OCI-LY1 (cell line): ENCODE measurements around the gene VKORC1.

Experiments used
- H2AFZ ChIP-seq: fragments of 200-600 bp; sonication (generic), shearing (Covaris generic); 2 replicates; pipeline ENCODE4 v1.6.0; 2014; ENCODE audit warnings: antibody characterized with exemption, mild to moderate bottlenecking, low read length
- H3F3A ChIP-seq: fragments of 200-600 bp; sonication (generic), shearing (Covaris generic); 2 replicates; pipeline ENCODE4 v1.6.0; 2014; ENCODE audit warnings: mild to moderate bottlenecking, antibody characterized with exemption, low read length, moderate library complexity; ENCODE audit not compliant: insufficient read depth
- H3K27ac ChIP-seq: fragments of 200-600 bp; sonication (generic); 2 replicates; pipeline ENCODE4 v1.5.1; 2014; ENCODE audit warnings: low read length, mixed run types, mild to moderate bottlenecking, low read depth; ENCODE audit not compliant: poor library complexity, severe bottlenecking
- H3K27me3 ChIP-seq: fragments of 200-600 bp; sonication (generic); 2 replicates; pipeline ENCODE4 v1.6.0; 2014; ENCODE audit warnings: antibody characterized with exemption, mild to moderate bottlenecking, low read length, moderate library complexity; ENCODE audit not compliant: insufficient read depth
- H3K36me3 ChIP-seq: fragments of 200-600 bp; sonication (generic); 2 replicates; pipeline ENCODE4 v1.6.1; 2014; ENCODE audit warnings: mild to moderate bottlenecking, antibody characterized with exemption, low read length, moderate library complexity, mixed read lengths; ENCODE audit not compliant: insufficient read depth
- H3K4me1 ChIP-seq: fragments of 200-600 bp; sonication (generic); 2 replicates; pipeline ENCODE4 v1.5.1; 2014; ENCODE audit warnings: mild to moderate bottlenecking, low read length, moderate library complexity; ENCODE audit not compliant: insufficient read depth, severe bottlenecking
- H3K4me2 ChIP-seq: fragments of 200-600 bp; sonication (generic), shearing (Covaris generic); 2 replicates; pipeline ENCODE4 v1.6.1; 2014; ENCODE audit warnings: low read length
- H3K4me3 ChIP-seq: fragments of 200-600 bp; sonication (generic); 2 replicates; pipeline ENCODE4 v1.5.1; 2014; ENCODE audit warnings: low read length, low read depth, mild to moderate bottlenecking, mixed read lengths; ENCODE audit not compliant: poor library complexity, severe bottlenecking
- H3K79me2 ChIP-seq: fragments of 200-600 bp; shearing (Covaris generic); 2 replicates; pipeline ENCODE4 v1.6.1; 2016; ENCODE audit warnings: mixed run types, low read length, mixed read lengths; ENCODE audit not compliant: insufficient read depth
- H3K9ac ChIP-seq: fragments of 200-600 bp; sonication (generic), shearing (Covaris generic); 2 replicates; pipeline ENCODE4 v1.6.1; 2014; ENCODE audit warnings: mild to moderate bottlenecking, low read length, mixed read lengths
- H3K9me2 ChIP-seq: fragments of 200-600 bp; sonication (generic), shearing (Covaris generic); 2 replicates; pipeline ENCODE4 v1.6.1; 2014; ENCODE audit warnings: low read depth, mild to moderate bottlenecking, low read length, mixed read lengths
- H3K9me3 ChIP-seq: fragments of 200-600 bp; shearing (Covaris generic); 2 replicates; pipeline ENCODE4 v1.6.1; 2014; ENCODE audit warnings: low read length, mixed read lengths
- H4K20me1 ChIP-seq: fragments of 200-600 bp; sonication (generic), shearing (Covaris generic); 2 replicates; pipeline ENCODE4 v1.6.0; 2016; ENCODE audit warnings: mild to moderate bottlenecking, low read length; ENCODE audit not compliant: insufficient read depth
- CTCF ChIP-seq: fragments of 200-600 bp; sonication (generic), shearing (Covaris generic); IDR thresholded peaks from 2 replicates; pipeline ENCODE4 v1.5.1; 2017; ENCODE audit warnings: mild to moderate bottlenecking, antibody characterized with exemption, low read length, moderate library complexity, mixed read lengths
- EZH2 ChIP-seq: fragments of 200-600 bp; sonication (generic), shearing (Covaris generic); IDR thresholded peaks from 2 replicates; pipeline ENCODE4 v1.8.0; 2017; ENCODE audit warnings: borderline replicate concordance, mixed run types, mild to moderate bottlenecking, antibody characterized with exemption, low read length, moderate library complexity, mixed read lengths

The VKORC1 gene

GRCh38 chr16:31083081-31083480 is 11.5 kb downstream of the VKORC1 start:
- Histone ChIP-seq H3K9me2 (no peaks in the 10 kb centered on the region), H3K27ac (no peak overlapping the region), H3K4me3 (no peak overlapping the region), H3K9me3 (no peaks in the 10 kb centered on the region), H3K36me3 (peaks cover 52% of the 10 kb centered on the region), H3F3A (no peaks in the 10 kb centered on the region), H3K4me2 (no peak overlapping the region), H2AFZ (no peak overlapping the region), H3K27me3 (no peaks in the 10 kb centered on the region), H3K9ac (no peak overlapping the region), H3K4me1 (no peaks in the 10 kb centered on the region), H3K79me2 (no peaks in the 10 kb centered on the region), H4K20me1 (no peaks in the 10 kb centered on the region)
- TF ChIP-seq CTCF (no peak), EZH2 (no peak)

- Histone ChIP-seq H3K79me2 (no peaks in the 10 kb centered on the region), H2AFZ (no peak overlapping the region), H3K9ac (no peak overlapping the region), H3K9me2 (no peaks in the 10 kb centered on the region), H3K4me2 (no peak overlapping the region), H3K27me3 (no peaks in the 10 kb centered on the region), H4K20me1 (no peaks in the 10 kb centered on the region), H3K9me3 (no peaks in the 10 kb centered on the region), H3K27ac (no peak overlapping the region), H3K36me3 (peaks cover 56% of the 10 kb centered on the region), H3F3A (no peaks in the 10 kb centered on the region), H3K4me1 (no peaks in the 10 kb centered on the region), H3K4me3 (no peak overlapping the region)
- TF ChIP-seq CTCF = no peak
- no peak for TF ChIP-seq EZH2
Observed at GRCh38 chr16:31082368-31083045, 12.1 kb downstream of the VKORC1 start.

GRCh38 chr16:31081428-31082351 is 12.9 kb downstream of the VKORC1 start:
- Histone ChIP-seq H3K27me3 (no peaks in the 10 kb centered on the region), H4K20me1 (no peaks in the 10 kb centered on the region), H3F3A (no peaks in the 10 kb centered on the region), H2AFZ (no peak overlapping the region), H3K36me3 (peaks cover 61% of the 10 kb centered on the region), H3K9ac (no peak overlapping the region), H3K9me3 (no peaks in the 10 kb centered on the region), H3K4me2 (no peak overlapping the region), H3K9me2 (no peaks in the 10 kb centered on the region), H3K79me2 (no peaks in the 10 kb centered on the region), H3K4me3 (no peak overlapping the region), H3K4me1 (no peaks in the 10 kb centered on the region), H3K27ac (no peak overlapping the region)
- TF ChIP-seq EZH2 (no peak), CTCF (no peak)
